DOHH2 (cell line): Measurements from ENCODE around the gene CHI3L1.

Experiments
- H3F3A ChIP-seq: fragments of 200-600 bp; sonication (generic), shearing (Covaris generic); 2 replicates; pipeline ENCODE4 v1.6.0; 2016; ENCODE audit warnings: antibody characterized with exemption, mild to moderate bottlenecking; ENCODE audit not compliant: control insufficient read depth, insufficient read depth
- H3K27ac ChIP-seq: fragments of 200-600 bp; sonication (generic); 2 replicates; pipeline ENCODE4 v1.5.1; 2014; ENCODE audit warnings: low read depth, mild to moderate bottlenecking, low read length, moderate library complexity
- H3K27me3 ChIP-seq: fragments of 200-600 bp; sonication (generic); 2 replicates; pipeline ENCODE4 v1.6.1; 2014; ENCODE audit warnings: mild to moderate bottlenecking, low read length, mixed read lengths; ENCODE audit not compliant: control insufficient read depth
- H3K36me3 ChIP-seq: fragments of 200-600 bp; sonication (generic); 2 replicates; pipeline ENCODE4 v1.6.1; 2014; ENCODE audit warnings: mild to moderate bottlenecking, low read length, moderate library complexity, mixed read lengths; ENCODE audit not compliant: control insufficient read depth
- H3K4me1 ChIP-seq: fragments of 200-600 bp; sonication (generic); 2 replicates; pipeline ENCODE4 v1.6.1; 2014; ENCODE audit warnings: mild to moderate bottlenecking, low read length, mixed read lengths; ENCODE audit not compliant: control insufficient read depth
- H3K4me2 ChIP-seq: fragments of 200-600 bp; sonication (generic); 2 replicates; pipeline ENCODE4 v1.6.0; 2014; ENCODE audit warnings: mild to moderate bottlenecking, low read length, moderate library complexity
- H3K4me3 ChIP-seq: fragments of 200-600 bp; sonication (generic); 2 replicates; pipeline ENCODE4 v1.5.1; 2014; ENCODE audit warnings: mild to moderate bottlenecking, low read length, mixed read lengths
- H3K79me2 ChIP-seq: fragments of 200-600 bp; sonication (generic); 2 replicates; pipeline ENCODE4 v1.6.1; 2014; ENCODE audit warnings: mild to moderate bottlenecking, low read length, mixed read lengths; ENCODE audit not compliant: control insufficient read depth
- H3K9me2 ChIP-seq: fragments of 200-600 bp; sonication (generic); replicated peaks from 2 replicates; pipeline ENCODE4 v1.6.1; 2014; ENCODE audit warnings: mild to moderate bottlenecking, low read length, mixed read lengths; ENCODE audit not compliant: control insufficient read depth
- H3K9me3 ChIP-seq: fragments of 200-600 bp; sonication (generic); 2 replicates; pipeline ENCODE4 v1.6.1; 2014; ENCODE audit warnings: antibody characterized with exemption, low read length, mixed read lengths; ENCODE audit not compliant: control insufficient read depth, insufficient read depth
- H4K20me1 ChIP-seq: fragments of 200-600 bp; sonication (generic); 2 replicates; pipeline ENCODE4 v1.6.0; 2014; ENCODE audit warnings: low read depth, mild to moderate bottlenecking, antibody characterized with exemption, low read length, moderate library complexity; ENCODE audit not compliant: control insufficient read depth, insufficient read depth
- CTCF ChIP-seq: fragments of 200-600 bp; sonication (generic); IDR thresholded peaks from one replicate; pipeline ENCODE4 v1.5.1; 2014; ENCODE audit warnings: antibody characterized with exemption, mild to moderate bottlenecking, low read depth, low read length; ENCODE audit not compliant: poor library complexity, severe bottlenecking
- EZH2phosphoT487 ChIP-seq: fragments of 200-600 bp; sonication (generic); IDR thresholded peaks from 2 replicates; pipeline ENCODE4 v1.6.1; 2017; ENCODE audit warnings: borderline replicate concordance, mild to moderate bottlenecking, antibody characterized with exemption, low read length, moderate library complexity, mixed read lengths

Gene CHI3L1

GRCh38 chr1:203137324-203137723 lies 49.2 kb downstream of the CHI3L1 start:
- Histone ChIP-seq H3K9me3 (no peaks in the 10 kb centered on the region), H3K27ac (no peak overlapping the region), H3K4me1 (no peaks in the 10 kb centered on the region), H4K20me1 (no peaks in the 10 kb centered on the region), H3K4me2 (no peak overlapping the region), H3F3A (no peaks in the 10 kb centered on the region), H3K36me3 (no peaks in the 10 kb centered on the region), H3K27me3 (peaks cover 33% of the 10 kb centered on the region), H3K4me3 (no peak overlapping the region), H3K79me2 (no peaks in the 10 kb centered on the region), H3K9me2 (no peaks in the 10 kb centered on the region)
- no peak for TF ChIP-seq CTCF
- no peak for TF ChIP-seq EZH2phosphoT487

GRCh38 chr1:203136409-203137042 lies 50.0 kb downstream of the CHI3L1 start:
- Histone ChIP-seq H3K79me2 (no peaks in the 10 kb centered on the region), H3K4me1 (no peaks in the 10 kb centered on the region)

GRCh38 chr1:203135636-203136305 lies 50.7 kb downstream of the CHI3L1 start:
- Histone ChIP-seq H4K20me1 (no peaks in the 10 kb centered on the region), H3F3A (no peaks in the 10 kb centered on the region), H3K9me3 (no peaks in the 10 kb centered on the region), H3K4me2 (no peak overlapping the region), H3K27me3 (peaks cover 34% of the 10 kb centered on the region), H3K27ac (no peak overlapping the region), H3K36me3 (no peaks in the 10 kb centered on the region), H3K9me2 (no peaks in the 10 kb centered on the region), H3K79me2 (no peaks in the 10 kb centered on the region), H3K4me3 (no peak overlapping the region), H3K4me1 (no peaks in the 10 kb centered on the region)
- TF ChIP-seq CTCF (no peak), EZH2phosphoT487 (no peak)

More at GRCh38 chr1:203136409-203137042, 50.0 kb downstream of the CHI3L1 start:
- Histone ChIP-seq H3K4me3 (no peak overlapping the region), H3K4me2 (no peak overlapping the region), H3K9me2 (no peaks in the 10 kb centered on the region), H3K27ac (no peak overlapping the region), H3K27me3 (peaks cover 32% of the 10 kb centered on the region), H3K9me3 (no peaks in the 10 kb centered on the region), H3K36me3 (no peaks in the 10 kb centered on the region), H4K20me1 (no peaks in the 10 kb centered on the region), H3F3A (no peaks in the 10 kb centered on the region)
- TF ChIP-seq EZH2phosphoT487, result no peak
- no peak for TF ChIP-seq CTCF
